HEK293T (cell line): ENCODE results near the gene CELF4.

Experiments
- CTCF ChIA-PET: fragments of 350-600 bp; formaldehyde crosslinking; extraction: SDS; loops from one replicate; lab custom pipeline; 2021; ENCODE audit warnings: antibody characterized with exemption, inconsistent platforms; lab: Yijun Ruan, JAX
- POLR2A ChIA-PET: fragments of 350-600 bp; formaldehyde crosslinking; extraction: SDS; loops from one replicate; lab custom pipeline; 2020; ENCODE audit warnings: antibody characterized with exemption, inconsistent platforms; lab: Yijun Ruan, JAX
- DNase-seq: peaks from one replicate; pipeline ENCODE4 v3.0.0; 2012; ENCODE audit warnings: mixed read lengths; ENCODE audit errors: extremely low spot score
- ARNT ChIP-seq: fragments of 450-650 bp; IDR thresholded peaks from 2 replicates; pipeline ENCODE4 v1.6.1; 2017; ENCODE audit warnings: mild to moderate bottlenecking
- BHLHE40 ChIP-seq: fragments of 450-650 bp; IDR thresholded peaks from 2 replicates; pipeline ENCODE4 v1.6.1; 2016; ENCODE audit warnings: mild to moderate bottlenecking, moderate library complexity, borderline replicate concordance
- CTBP1 ChIP-seq: fragments of 450-650 bp; IDR thresholded peaks from 2 replicates; pipeline ENCODE4 v1.6.1; 2016; ENCODE audit warnings: borderline replicate concordance
- ELF4 ChIP-seq: fragments of 450-650 bp; IDR thresholded peaks from 2 replicates; pipeline ENCODE4 v1.6.1; 2017; ENCODE audit warnings: antibody characterized with exemption
- FOXA1 ChIP-seq: fragments of 450-650 bp; IDR thresholded peaks from 2 replicates; pipeline ENCODE4 v1.6.1; 2016; ENCODE audit warnings: mild to moderate bottlenecking
- FOXK2 ChIP-seq: fragments of 450-650 bp; IDR thresholded peaks from 2 replicates; pipeline ENCODE4 v1.6.1; 2016; ENCODE audit warnings: mild to moderate bottlenecking
- FOXM1 ChIP-seq: fragments of 450-650 bp; IDR thresholded peaks from 2 replicates; pipeline ENCODE4 v1.6.1; 2017; ENCODE audit warnings: mild to moderate bottlenecking, borderline replicate concordance
- HDGF ChIP-seq: fragments of 450-650 bp; IDR thresholded peaks from 2 replicates; pipeline ENCODE4 v1.6.1; 2017; ENCODE audit warnings: antibody characterized with exemption, borderline replicate concordance
- L3MBTL2 ChIP-seq: fragments of 450-650 bp; conservative IDR thresholded peaks from 2 replicates; pipeline ENCODE4 v1.6.1; 2016; ENCODE audit warnings: mild to moderate bottlenecking
- LEF1 ChIP-seq: fragments of 450-650 bp; IDR thresholded peaks from 2 replicates; pipeline ENCODE4 v1.6.1; 2017; ENCODE audit warnings: mild to moderate bottlenecking, borderline replicate concordance
- NFRKB ChIP-seq: fragments of 450-650 bp; IDR thresholded peaks from 2 replicates; pipeline ENCODE4 v1.6.1; 2016; ENCODE audit warnings: mild to moderate bottlenecking, moderate library complexity
- PKNOX1 ChIP-seq: fragments of 450-650 bp; IDR thresholded peaks from 2 replicates; pipeline ENCODE4 v1.6.1; 2016
- SP1 ChIP-seq: fragments of 450-650 bp; IDR thresholded peaks from 2 replicates; pipeline ENCODE4 v1.6.1; 2017
- SUZ12 ChIP-seq: fragments of 450-650 bp; IDR thresholded peaks from 2 replicates; pipeline ENCODE4 v1.6.1; 2016; ENCODE audit warnings: mild to moderate bottlenecking
- TARDBP ChIP-seq: fragments of 450-650 bp; IDR thresholded peaks from 2 replicates; pipeline ENCODE4 v1.6.1; 2016
- ZNF384 ChIP-seq: fragments of 450-650 bp; IDR thresholded peaks from 2 replicates; pipeline ENCODE4 v1.6.1; 2016

Gene CELF4

GRCh38 chr18:37502601-37503000 lies 63.0 kb downstream of the CELF4 start:
- TF ChIP-seq SUZ12 (no peak), ZNF384 (no peak), FOXA1 (no peak), PKNOX1 (no peak), BHLHE40 (no peak)
- CTCF ChIA-PET, result no interaction called here
- no peak for DNase-seq
- POLR2A ChIA-PET, result no interaction called here

- TF ChIP-seq NFRKB, result no peak
- DNase-seq, result no peak
- ChIA-PET CTCF (no interaction called here), POLR2A (interaction anchor here (1.5 kb wide), 1 partner anchor 17 kb away, joined by 4 read pairs; no protein-coding TSS in a partner anchor)
Observed at GRCh38 chr18:37502036-37502435, 63.6 kb downstream of the CELF4 start.

- no peak for DNase-seq
- ChIA-PET CTCF (interaction anchor here (0.7 to 1.0 kb wide), 2 partner anchors 16 to 19 kb away, joined by 3 to 4 read pairs; no protein-coding TSS in a partner anchor), POLR2A (interaction anchor here (1.5 kb wide), 1 partner anchor 16 kb away, joined by 4 read pairs; no protein-coding TSS in a partner anchor)
- TF ChIP-seq FOXA1, result no peak
- no peak for TF ChIP-seq BHLHE40
- no peak for TF ChIP-seq FOXK2
Observed at GRCh38 chr18:37501136-37501535, 64.5 kb downstream of the CELF4 start.

GRCh38 chr18:37499913-37500312 lies 65.7 kb downstream of the CELF4 start:
- ChIA-PET CTCF (no interaction called here), POLR2A (no interaction called here)
- TF ChIP-seq SP1 (no peak), ARNT (no peak), L3MBTL2 (no peak), ELF4 (no peak), BHLHE40 (no peak), PKNOX1 (no peak), FOXA1 (no peak), FOXK2 (no peak), LEF1 (no peak), CTBP1 (no peak), ZNF384 (no peak), SUZ12 (no peak), FOXM1 (no peak), TARDBP (no peak), HDGF (no peak), NFRKB (no peak)
- DNase-seq, result no peak

GRCh38 chr18:37499044-37499443 lies 66.6 kb downstream of the CELF4 start:
- no peak for DNase-seq
- CTCF ChIA-PET, result interaction anchor here (0.7 kb wide), 1 partner anchor 14 kb away, joined by 3 read pairs; no protein-coding TSS in a partner anchor
- no peak for TF ChIP-seq HDGF
- TF ChIP-seq NFRKB, result no peak
- no peak for TF ChIP-seq ZNF384
- TF ChIP-seq FOXA1, result no peak
- TF ChIP-seq CTBP1, result no peak
- no peak for TF ChIP-seq SP1
- no peak for TF ChIP-seq SUZ12
- POLR2A ChIA-PET, result no interaction called here

- ChIA-PET CTCF (interaction anchor here (0.7 to 1.2 kb wide), 2 partner anchors 13 to 18 kb away, joined by 3 read pairs; no protein-coding TSS in a partner anchor), POLR2A (no interaction called here)
- DNase-seq, result no peak
- TF ChIP-seq LEF1, result no peak
- TF ChIP-seq FOXA1, result no peak
- TF ChIP-seq PKNOX1, result no peak
- TF ChIP-seq FOXM1, result no peak
- TF ChIP-seq CTBP1, result no peak
- TF ChIP-seq SP1, result no peak
- TF ChIP-seq TARDBP, result no peak
- no peak for TF ChIP-seq SUZ12
- TF ChIP-seq L3MBTL2, result no peak
Observed at GRCh38 chr18:37497853-37498518, 67.6 kb downstream of the CELF4 start.

GRCh38 chr18:37496568-37496967 lies 69.0 kb downstream of the CELF4 start:
- POLR2A ChIA-PET, result interaction anchor here (1.3 kb wide), 1 partner anchor 58 kb away, joined by 3 read pairs; no protein-coding TSS in a partner anchor
- CTCF ChIA-PET, result interaction anchor here (1.8 kb wide), 1 partner anchor 12 kb away, joined by 4 read pairs; no protein-coding TSS in a partner anchor
- DNase-seq, result no peak
- no peak for TF ChIP-seq LEF1
- TF ChIP-seq FOXM1, result no peak
- no peak for TF ChIP-seq FOXA1
- TF ChIP-seq HDGF, result no peak
- TF ChIP-seq NFRKB, result no peak
- TF ChIP-seq ZNF384, result no peak
- TF ChIP-seq L3MBTL2, result no peak
- no peak for TF ChIP-seq SP1
- no peak for TF ChIP-seq CTBP1
- TF ChIP-seq ELF4, result no peak
- TF ChIP-seq SUZ12, result no peak
- no peak for TF ChIP-seq TARDBP
- TF ChIP-seq FOXK2, result no peak
